Ovary (tissue), 9 donors: ENCODE results near the gene TPM1. TPM values are rescaled to one million over a fixed set of nuclear protein-coding genes. Genes with fewer than 3 reads are reported as not detected.

ENCODE experiments used
- DNase-seq, 5 donors: peaks; one replicate each; pipeline ENCODE4 v3.0.0-alpha.2; 2019 to 2020
- H3K27ac ChIP-seq, 2 donors: fragments of 200-600 bp; one replicate each; pipeline versions ENCODE4 v1.5.1 to v1.8.0; 2019 to 2022
- H3K27me3 ChIP-seq: fragments of 200-600 bp; one replicate; pipeline ENCODE4 v1.8.0; 2022
- H3K36me3 ChIP-seq: fragments of 200-600 bp; sonication (generic); one replicate; pipeline ENCODE4 v1.5.1; 2019
- H3K4me1 ChIP-seq: one replicate; pipeline ENCODE4 v1.8.1; 2013; ENCODE audit warnings: mild to moderate bottlenecking, moderate library complexity; ENCODE audit not compliant: insufficient read depth
- H3K4me3 ChIP-seq: fragments of 200-600 bp; sonication (generic); one replicate; pipeline ENCODE4 v1.5.1; 2017
- H3K9me3 ChIP-seq, 2 donors: fragments of 200-600 bp in 1 of 2; sonication (generic) in 1 of 2; one replicate each; pipeline versions ENCODE4 v1.5.1 to v1.8.1; 2013 to 2019; ENCODE audit warnings: mild to moderate bottlenecking in 1 of 2, moderate library complexity in 1 of 2
- EP300 ChIP-seq: sonication (generic); formaldehyde crosslinking; IDR thresholded peaks from one replicate; pipeline ENCODE4 v1.6.1; 2017; ENCODE audit warnings: antibody characterized with exemption
- POLR2A ChIP-seq: fragments of 450-650 bp; IDR thresholded peaks from one replicate; pipeline ENCODE4 v1.6.1; 2017; ENCODE audit warnings: antibody characterized with exemption, mild to moderate bottlenecking, moderate library complexity
- WGBS, 3 donors: extraction: QIAGEN DNeasy Blood & Tissue Kit in 1 of 3; methylation state at CpG; one replicate each; pipeline versions ENCODE4 v1.1.5 to v1.1.7; 2013 to 2017; 5-methylcytosine and 5-hydroxymethylcytosine counted together
- intact Hi-C, 4 donors: fragments of 100-400 bp; cut with DNase I; formaldehyde crosslinking; loops; one replicate each; pipeline versions ENCODE4 v1.11.0 to v1.15.1; 2022 to 2023
- polyA plus RNA-seq, 2 donors: library from polyadenylated mRNA; stranded (reverse); fragments of 200-250 nt in 1 of 2; fragments of 350-450 nt in 1 of 2; fragmentation: Illumina TruSeq in 1 of 2; extraction: RNeasy Lipid Tissue Mini Kit (QIAGEN cat#74804) in 1 of 2; gene quantifications; one replicate each; pipeline ENCODE4 v1.2.3, GENCODE V29; 2013 to 2014
- total RNA-seq, 7 donors: library from RNA; depleted of rRNA in 2 of 7; stranded (reverse); fragments of >200 nt in 2 of 7; fragmentation: NEBNext Ultra II Directional in 3 of 7; extraction: Animal tissue kit (Norgen Biotek cat#: 25700) in 3 of 7; gene quantifications; one replicate each; pipeline versions ENCODE4 v1.1.0 to v1.2.4, GENCODE V29; 2016 to 2023
- TF ChIP-seq, protein P1 (sequence below), 3 donors: fragments of 450-650 bp in 2 of 3; fragments of 200-600 bp in 1 of 3; IDR thresholded peaks; one replicate each; pipeline versions ENCODE4 v1.5.1 to v1.8.0; 2016 to 2022; ENCODE audit warnings: antibody characterized with exemption in 3 of 3, mild to moderate bottlenecking in 1 of 3
- donor health status: DM: no; HTN: no; CAD: no; lungs with moderate emphysema.
- donor health status: DM: no; HTN: no; CAD: no.
- donor health status: Bipolar disorder and iron deficiency.
- donor health status: DM: yes; HTN: yes; CAD: no.
- donor health status: DM: no; HTN: no; CAD: no.
- donor health status: DM: yes; HTN: yes; CAD: no.

Gene TPM1
- total and polyA plus RNA-seq, 9 donors: 204 to 695 (median 332) TPM

DNA sequence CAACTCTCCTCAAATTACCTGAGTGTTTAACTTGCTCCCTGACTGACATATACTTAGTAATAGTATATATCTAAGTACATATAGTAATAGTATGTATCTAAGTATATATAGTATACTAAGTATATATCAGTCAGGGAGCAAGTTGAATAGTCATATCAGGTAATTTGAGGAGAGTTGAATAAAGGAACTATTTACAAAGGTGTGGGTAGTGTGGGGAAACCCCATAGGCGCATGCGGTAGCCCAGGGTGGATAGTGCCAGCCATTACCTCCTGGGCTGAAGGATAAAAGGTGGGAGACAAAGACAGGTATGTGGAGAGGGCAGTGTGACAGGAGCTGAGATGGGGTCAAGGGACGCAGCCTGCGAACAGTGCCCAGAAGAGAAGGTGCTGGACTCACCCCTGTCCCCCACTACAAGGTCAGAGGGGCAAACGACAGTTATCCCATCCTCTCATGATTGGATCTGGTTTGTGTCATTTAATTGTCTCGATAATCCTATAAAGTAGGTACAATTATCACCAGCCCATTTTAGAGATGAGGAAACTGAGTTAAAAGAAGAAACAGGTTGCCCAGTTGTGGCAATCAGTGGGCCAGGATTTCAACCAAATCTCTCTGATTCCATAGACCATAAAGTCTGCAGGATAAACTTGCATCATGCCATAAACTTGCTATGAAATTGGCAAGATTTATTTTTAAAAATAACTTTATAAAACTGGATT lies 34.1 kb upstream of the TPM1 start:
- Histone ChIP-seq H3K27me3 (no peaks in the 10 kb centered on the region), H3K27ac (no peak overlapping the region), H3K36me3 (no peaks in the 10 kb centered on the region), H3K9me3 (no peaks in the 10 kb centered on the region), H3K4me3 (no peak overlapping the region), H3K4me1 (no peaks in the 10 kb centered on the region)
- no peak for TF ChIP-seq POLR2A
- intact Hi-C loops: no loop called here
- DNase-seq: no peak
- 82 to 95% (median 90%) methylated on average over 6 of the region's 6 CpGs for WGBS, 3 donors

DNA sequence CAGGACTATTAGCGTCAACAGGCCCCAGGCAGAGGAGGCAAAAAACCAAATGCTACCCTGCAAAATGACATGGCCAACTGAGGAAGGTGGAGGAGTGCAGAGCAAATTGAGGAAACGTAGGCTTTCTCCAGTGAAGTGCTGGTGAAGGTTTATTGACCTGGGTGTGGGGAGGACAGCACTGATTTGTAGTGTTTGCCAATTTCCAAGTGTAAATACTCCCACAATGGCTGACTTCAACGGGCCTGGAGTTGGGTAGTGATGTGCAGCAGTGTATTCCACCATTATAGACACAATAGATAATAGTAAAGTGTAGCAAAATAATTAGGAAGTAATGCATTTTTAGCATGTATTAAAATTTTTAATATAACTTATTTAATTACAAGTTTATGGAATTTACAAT lies 32.2 kb upstream of the TPM1 start:
- H3K9me3 ChIP-seq: no peaks in the 10 kb centered on the region
- H3K4me3 ChIP-seq: no peak overlapping the region
- H3K4me1 ChIP-seq: no peaks in the 10 kb centered on the region
- H3K27me3 ChIP-seq: no peaks in the 10 kb centered on the region
- intact Hi-C loops: loop anchor here in 1 of 4 donors (10.0 kb wide), 1 partner anchor 706 kb away; no protein-coding TSS in a partner anchor
- no peak overlapping the region for H3K27ac ChIP-seq
- DNase-seq: no peak
- no peaks in the 10 kb centered on the region for H3K36me3 ChIP-seq
- TF ChIP-seq, protein P1, sequence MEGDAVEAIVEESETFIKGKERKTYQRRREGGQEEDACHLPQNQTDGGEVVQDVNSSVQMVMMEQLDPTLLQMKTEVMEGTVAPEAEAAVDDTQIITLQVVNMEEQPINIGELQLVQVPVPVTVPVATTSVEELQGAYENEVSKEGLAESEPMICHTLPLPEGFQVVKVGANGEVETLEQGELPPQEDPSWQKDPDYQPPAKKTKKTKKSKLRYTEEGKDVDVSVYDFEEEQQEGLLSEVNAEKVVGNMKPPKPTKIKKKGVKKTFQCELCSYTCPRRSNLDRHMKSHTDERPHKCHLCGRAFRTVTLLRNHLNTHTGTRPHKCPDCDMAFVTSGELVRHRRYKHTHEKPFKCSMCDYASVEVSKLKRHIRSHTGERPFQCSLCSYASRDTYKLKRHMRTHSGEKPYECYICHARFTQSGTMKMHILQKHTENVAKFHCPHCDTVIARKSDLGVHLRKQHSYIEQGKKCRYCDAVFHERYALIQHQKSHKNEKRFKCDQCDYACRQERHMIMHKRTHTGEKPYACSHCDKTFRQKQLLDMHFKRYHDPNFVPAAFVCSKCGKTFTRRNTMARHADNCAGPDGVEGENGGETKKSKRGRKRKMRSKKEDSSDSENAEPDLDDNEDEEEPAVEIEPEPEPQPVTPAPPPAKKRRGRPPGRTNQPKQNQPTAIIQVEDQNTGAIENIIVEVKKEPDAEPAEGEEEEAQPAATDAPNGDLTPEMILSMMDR (IDR thresholded peaks at IDR 0.05): no peak
- TF ChIP-seq POLR2A (no peak), EP300 (no peak)
- 49 to 72% (median 66%) methylated on average over 3 of the region's 3 CpGs for WGBS, 3 donors

DNA sequence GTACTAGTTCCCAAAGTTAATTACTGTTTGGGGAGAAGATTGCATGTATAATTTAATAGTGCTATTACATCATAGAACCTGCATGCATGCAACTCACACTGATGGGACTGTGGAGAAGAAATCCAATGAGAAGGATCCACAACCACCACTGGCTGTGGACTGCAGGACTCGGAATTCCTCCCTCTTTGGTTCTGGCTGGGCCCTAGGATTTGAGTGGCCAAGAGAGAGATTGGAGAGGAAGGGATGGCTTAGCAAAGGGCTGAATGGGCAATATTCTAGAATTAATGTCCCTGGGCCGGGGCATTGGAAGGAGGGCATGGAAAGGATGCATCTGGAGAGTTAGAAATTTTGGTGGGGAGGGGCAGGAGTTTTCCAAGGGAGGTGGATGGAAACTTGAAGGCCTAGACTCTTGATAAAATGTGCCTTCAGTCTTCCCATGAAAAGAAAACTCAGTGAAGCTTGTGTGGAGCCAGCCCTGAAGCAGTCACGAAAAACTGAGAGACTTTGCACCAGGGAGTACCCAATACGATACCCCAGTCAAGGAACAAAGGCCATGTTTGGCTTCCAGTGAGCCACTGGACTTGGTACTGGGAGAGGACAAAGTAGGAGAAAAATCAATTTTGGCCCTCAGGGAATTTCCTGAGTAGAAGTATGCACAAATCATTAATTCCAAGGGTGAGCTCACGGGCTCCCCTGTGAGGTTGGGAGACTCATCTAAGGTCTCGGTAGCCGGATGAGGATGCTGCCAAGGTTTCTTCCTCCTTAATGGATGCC lies 31.4 kb upstream of the TPM1 start:
- H3K4me1 ChIP-seq: no peaks in the 10 kb centered on the region
- H3K4me3 ChIP-seq: no peak overlapping the region
- intact Hi-C loops: loop anchor here in 1 of 4 donors (10.0 kb wide), 1 partner anchor 706 kb away; no protein-coding TSS in a partner anchor
- H3K27me3 ChIP-seq: no peaks in the 10 kb centered on the region
- no peak for DNase-seq
- no peak overlapping the region for H3K27ac ChIP-seq
- 87 to 97% (median 90%) methylated on average over 7 of the region's 7 CpGs for WGBS, 3 donors
- H3K9me3 ChIP-seq: no peaks in the 10 kb centered on the region
- TF ChIP-seq POLR2A: no peak
- no peak for TF ChIP-seq EP300
- TF ChIP-seq, protein P1 (IDR thresholded peaks at IDR 0.05): no peak
- H3K36me3 ChIP-seq: no peaks in the 10 kb centered on the region

DNA sequence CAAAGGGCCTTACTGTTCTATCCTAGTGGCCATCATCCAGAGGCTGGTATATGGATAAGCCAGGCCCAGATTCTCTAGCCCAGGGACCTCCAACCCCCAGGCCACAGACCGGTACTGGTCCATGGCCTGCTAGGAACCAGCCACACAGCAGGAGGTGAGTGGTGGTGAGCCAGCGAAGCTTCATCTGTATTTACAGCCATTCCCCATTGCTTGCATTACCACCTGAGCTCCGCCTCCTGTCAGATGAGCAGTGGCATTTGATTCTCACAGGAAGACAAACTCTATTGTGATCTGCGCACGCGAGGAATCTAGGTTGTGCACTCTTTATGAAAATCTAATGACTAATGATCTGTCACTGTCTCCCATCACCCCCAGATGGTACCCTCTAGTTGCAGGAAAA lies 30.1 kb upstream of the TPM1 start:
- H3K27me3 ChIP-seq: no peaks in the 10 kb centered on the region
- H3K36me3 ChIP-seq: no peaks in the 10 kb centered on the region
- 98% methylated on average over 6 of the region's 6 CpGs for WGBS, 3 donors
- H3K4me1 ChIP-seq: peaks cover 1% of the 10 kb centered on the region
- TF ChIP-seq, protein P1 (IDR thresholded peaks at IDR 0.05): no peak
- TF ChIP-seq EP300: no peak
- TF ChIP-seq POLR2A: no peak
- no peak for DNase-seq
- intact Hi-C loops: loop anchor here in 1 of 4 donors (10.0 kb wide), 1 partner anchor 708 kb away; no protein-coding TSS in a partner anchor
- H3K4me3 ChIP-seq: no peak overlapping the region
- no peaks in the 10 kb centered on the region for H3K9me3 ChIP-seq
- H3K27ac ChIP-seq: no peak overlapping the region
